Adipocyte (in vitro differentiated cells): ENCODE results near the gene PRTG.
"Not testable (repeated sequence)": the region's sequence is repeated elsewhere in the genome, so short reads cannot be mapped to it uniquely, and the experiment has no call there.

Source experiments
- DNase-seq: peaks from one replicate; pipeline ENCODE4 v3.0.0-alpha.2; 2015; ENCODE audit warnings: low read depth
- H3K27me3 ChIP-seq: replicated peaks from 2 replicates; pipeline ENCODE4 v1.7.0; 2013; ENCODE audit warnings: mild to moderate bottlenecking, low read length, moderate library complexity; ENCODE audit not compliant: control insufficient read depth, insufficient read depth
- H3K36me3 ChIP-seq: 2 replicates; pipeline ENCODE4 v1.7.0; 2013; ENCODE audit warnings: low read length, mild to moderate bottlenecking, moderate library complexity; ENCODE audit not compliant: control insufficient read depth, insufficient read depth, severe bottlenecking
- H3K4me1 ChIP-seq: 2 replicates; pipeline ENCODE4 v1.7.0; 2013; ENCODE audit warnings: mild to moderate bottlenecking, low read length, moderate library complexity; ENCODE audit not compliant: control insufficient read depth, insufficient read depth
- H3K4me3 ChIP-seq: 2 replicates; pipeline ENCODE4 v1.7.0; 2013; ENCODE audit warnings: mild to moderate bottlenecking, low read length, moderate library complexity
- H3K9ac ChIP-seq: 2 replicates; pipeline ENCODE4 v1.7.0; 2013; ENCODE audit warnings: mild to moderate bottlenecking, low read length, moderate library complexity
- H3K9me3 ChIP-seq: 2 replicates; pipeline ENCODE4 v1.7.0; 2013; ENCODE audit warnings: mild to moderate bottlenecking, low read length, moderate library complexity; ENCODE audit not compliant: control insufficient read depth

PRTG gene

GRCh38 chr15:55627730-55628368 is 115.1 kb downstream of the PRTG start:
- Histone ChIP-seq H3K9me3 (no peaks in the 10 kb centered on the region), H3K36me3 (no peaks in the 10 kb centered on the region), H3K4me1 (peaks cover 6% of the 10 kb centered on the region), H3K4me3 (no peak overlapping the region), H3K27me3 (no peaks in the 10 kb centered on the region), H3K9ac (no peak overlapping the region)
- peak; percentile 95 for DNase-seq

DNA sequence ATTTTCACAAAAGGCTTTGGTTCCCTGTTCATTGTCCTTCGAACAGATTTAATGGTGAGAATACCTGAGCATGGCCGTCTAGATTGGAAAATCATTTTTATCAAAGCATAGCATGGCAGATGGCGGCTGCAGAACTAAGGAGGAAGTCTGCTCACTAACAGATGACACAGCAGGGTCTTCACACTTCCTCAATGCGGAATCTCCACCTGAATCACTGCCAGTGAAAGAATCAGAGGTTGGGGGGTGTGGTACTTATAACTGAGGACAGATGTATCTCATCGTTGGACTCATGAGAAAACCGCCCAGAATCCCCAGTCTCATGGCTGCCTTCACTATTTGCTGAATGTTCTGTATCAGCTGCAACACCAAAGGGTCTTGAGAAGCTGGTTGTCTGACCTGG is 123.2 kb downstream of the PRTG start:
- Histone ChIP-seq H3K27me3 (no peaks in the 10 kb centered on the region), H3K4me3 (no peak overlapping the region), H3K36me3 (no peaks in the 10 kb centered on the region), H3K9me3 (no peaks in the 10 kb centered on the region), H3K9ac (no peak overlapping the region), H3K4me1 (no peaks in the 10 kb centered on the region)
- DNase-seq = no peak

- Histone ChIP-seq H3K4me3 (no peak overlapping the region), H3K36me3 (no peaks in the 10 kb centered on the region)
- no peak for DNase-seq
These were observed 124.6 kb downstream of the PRTG start for GRCh38 chr15:55618387-55618786.

DNA sequence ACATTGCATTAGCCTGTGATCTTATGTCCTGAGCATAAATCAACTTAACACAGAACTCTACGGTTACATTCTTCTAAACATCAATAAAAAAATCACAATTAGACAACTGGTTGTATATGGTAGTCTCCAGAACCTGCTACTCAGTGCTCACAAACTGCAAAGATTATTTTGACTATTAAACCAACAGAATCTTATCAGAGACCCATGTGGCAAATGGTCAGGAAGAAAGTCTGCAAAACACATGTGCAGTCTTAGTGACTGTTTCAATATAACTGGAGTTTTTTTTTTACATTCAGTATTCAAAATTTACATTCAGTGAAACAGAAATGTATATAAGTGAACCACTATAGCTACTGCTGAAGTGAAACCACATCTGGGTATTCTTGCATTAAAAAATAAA is 127.5 kb downstream of the PRTG start:
- H3K27me3 ChIP-seq = no peaks in the 10 kb centered on the region
- no peak for DNase-seq
- H3K4me3 ChIP-seq = no peak overlapping the region
- no peaks in the 10 kb centered on the region for H3K36me3 ChIP-seq
- H3K4me1 ChIP-seq = no peaks in the 10 kb centered on the region
- H3K9ac ChIP-seq = no peak overlapping the region
- no peaks in the 10 kb centered on the region for H3K9me3 ChIP-seq

More at GRCh38 chr15:55618387-55618786, 124.6 kb downstream of the PRTG start:
- Histone ChIP-seq H3K27me3 (no peaks in the 10 kb centered on the region), H3K4me1 (no peaks in the 10 kb centered on the region), H3K9me3 (no peaks in the 10 kb centered on the region), H3K9ac (no peak overlapping the region)

DNA sequence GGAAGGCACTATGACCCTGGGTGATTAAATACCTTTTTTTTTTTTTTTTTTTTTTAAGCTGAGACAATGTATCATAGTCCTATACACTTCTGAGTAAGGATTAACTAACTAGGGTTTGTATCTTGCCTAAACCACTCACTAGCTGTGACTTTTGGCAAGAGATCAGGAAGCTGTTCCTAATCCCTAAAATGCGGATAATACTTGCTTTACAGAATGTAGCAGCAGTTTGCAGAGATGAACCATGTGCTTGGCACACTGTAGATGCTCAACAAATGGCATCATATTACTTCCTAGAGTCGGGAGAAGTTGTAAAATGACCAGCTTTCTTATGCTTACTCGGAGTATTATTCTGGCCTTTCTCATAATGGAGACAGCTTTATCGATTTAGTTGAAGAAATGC is 129.2 kb downstream of the PRTG start:
- Histone ChIP-seq H3K4me1 (no peaks in the 10 kb centered on the region), H3K9ac (no peak overlapping the region), H3K9me3 (no peaks in the 10 kb centered on the region), H3K27me3 (no peaks in the 10 kb centered on the region), H3K36me3 (no peaks in the 10 kb centered on the region), H3K4me3 (no peak overlapping the region)
- no peak for DNase-seq

- Histone ChIP-seq H3K4me3 (no peak overlapping the region), H3K27me3 (no peaks in the 10 kb centered on the region), H3K36me3 (no peaks in the 10 kb centered on the region), H3K9ac (no peak overlapping the region), H3K4me1 (no peaks in the 10 kb centered on the region), H3K9me3 (peaks cover 13% of the 10 kb centered on the region)
- no peak for DNase-seq
These were observed 136.7 kb downstream of the PRTG start for GRCh38 chr15:55606214-55606613.

GRCh38 chr15:55601374-55601773 is 141.6 kb downstream of the PRTG start:
- no peak overlapping the region for H3K4me3 ChIP-seq
- peaks cover 4% of the 10 kb centered on the region for H3K9me3 ChIP-seq
- no peaks in the 10 kb centered on the region for H3K36me3 ChIP-seq
- no peaks in the 10 kb centered on the region for H3K4me1 ChIP-seq
- DNase-seq = no peak
- no peak overlapping the region for H3K9ac ChIP-seq
- no peaks in the 10 kb centered on the region for H3K27me3 ChIP-seq

DNA sequence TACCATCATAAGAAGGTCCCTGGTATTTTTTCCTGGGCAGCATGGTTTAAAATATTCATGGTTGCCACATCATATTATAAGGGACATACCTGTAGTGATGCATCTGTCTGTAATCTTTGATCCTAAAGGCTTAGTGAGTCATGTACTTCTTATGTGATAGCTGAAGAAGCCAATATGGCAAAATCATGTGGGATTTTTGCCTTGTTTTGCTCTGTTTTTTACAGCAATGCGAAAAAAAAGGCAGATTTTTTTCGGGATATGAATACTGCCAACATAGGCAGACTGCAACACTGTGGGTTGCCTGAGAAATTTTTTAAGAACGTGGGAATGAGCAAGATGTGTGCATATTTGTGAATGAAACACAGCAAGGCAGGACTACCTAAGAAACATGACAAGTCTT is 143.5 kb downstream of the PRTG start:
- H3K36me3 ChIP-seq = no peaks in the 10 kb centered on the region
- H3K4me3 ChIP-seq = no peak overlapping the region
- no peak overlapping the region for H3K9ac ChIP-seq
- H3K27me3 ChIP-seq = no peaks in the 10 kb centered on the region
- H3K4me1 ChIP-seq = no peaks in the 10 kb centered on the region
- DNase-seq = no peak
- H3K9me3 ChIP-seq = no peaks in the 10 kb centered on the region

DNA sequence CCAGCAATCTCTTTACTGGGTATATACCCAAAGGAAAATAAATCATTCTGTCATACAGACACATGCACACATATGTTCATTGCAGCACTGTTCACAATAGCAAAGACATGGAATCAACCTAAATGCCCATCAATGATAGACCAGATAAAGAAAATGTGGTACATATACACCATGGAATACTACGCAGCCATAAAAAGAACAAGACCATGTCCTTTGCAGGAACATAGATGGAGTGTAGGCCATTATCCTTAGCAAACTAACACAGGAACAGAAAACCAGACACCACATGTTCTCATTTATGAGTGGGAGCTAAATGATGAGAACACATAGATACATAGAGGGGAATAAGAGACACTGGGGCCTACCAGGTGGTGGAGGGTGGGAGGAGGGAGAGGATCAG is 149.9 kb downstream of the PRTG start:
- H3K27me3 ChIP-seq, H3K36me3 ChIP-seq, H3K9me3 ChIP-seq, DNase-seq, H3K9ac ChIP-seq, H3K4me1 ChIP-seq, H3K4me3 ChIP-seq: not testable (repeated sequence)

- Histone ChIP-seq H3K9me3 (no peaks in the 10 kb centered on the region), H3K4me3 (no peak overlapping the region), H3K4me1 (peaks cover 15% of the 10 kb centered on the region), H3K36me3 (no peaks in the 10 kb centered on the region), H3K9ac (no peak overlapping the region), H3K27me3 (no peaks in the 10 kb centered on the region)
- no peak for DNase-seq
These were observed 152.2 kb downstream of the PRTG start for GRCh38 chr15:55590788-55591187.

GRCh38 chr15:55589287-55589686 is 153.7 kb downstream of the PRTG start:
- H3K27me3 ChIP-seq = no peaks in the 10 kb centered on the region
- peak; percentile 32 for DNase-seq

DNA sequence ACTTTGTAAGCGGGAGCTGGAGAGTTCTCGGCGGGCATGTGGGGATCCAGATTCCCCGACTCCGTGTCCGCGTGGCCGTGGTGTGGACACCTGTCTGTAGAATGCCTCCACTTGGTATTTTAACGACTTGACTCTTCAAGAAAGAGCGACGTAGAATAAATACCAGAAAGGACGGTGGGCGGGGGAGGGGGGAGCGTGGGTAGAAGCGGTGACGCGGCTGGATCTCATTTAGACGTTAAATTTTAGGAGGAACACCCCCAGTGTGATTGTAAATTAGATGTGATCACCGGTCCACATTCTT is 154.2 kb downstream of the PRTG start:
- peak overlapping the region; percentile 88 for H3K9ac ChIP-seq
- peak overlapping the region; percentile 90 for H3K4me3 ChIP-seq
- H3K27me3 ChIP-seq = no peaks in the 10 kb centered on the region
- peaks cover 15% of the 10 kb centered on the region for H3K4me1 ChIP-seq
- no peak for DNase-seq
- H3K36me3 ChIP-seq = no peaks in the 10 kb centered on the region
- no peaks in the 10 kb centered on the region for H3K9me3 ChIP-seq

More at GRCh38 chr15:55589287-55589686, 153.7 kb downstream of the PRTG start:
- H3K9ac ChIP-seq = no peak overlapping the region
- no peaks in the 10 kb centered on the region for H3K36me3 ChIP-seq
- peak overlapping the region; percentile 90 for H3K4me3 ChIP-seq
- H3K4me1 ChIP-seq = peaks cover 15% of the 10 kb centered on the region
- no peaks in the 10 kb centered on the region for H3K9me3 ChIP-seq
